H1 (cell line): ENCODE data around the gene SOWAHC. TPM values are rescaled to one million over a fixed set of nuclear protein-coding genes. Genes with fewer than 3 reads are reported as not detected.
"Not testable (repeated sequence)": the region's sequence is repeated elsewhere in the genome, so short reads cannot be mapped to it uniquely, and the experiment has no call there.

Source experiments
- CTCF ChIA-PET: fragments of 300-600 bp; sonication (Branson Sonifier 250); formaldehyde crosslinking; loops from one replicate; lab custom pipeline; 2021; ENCODE audit not compliant: partially characterized antibody; lab: Charles Lee
- POLR2A ChIA-PET: fragments of 300-600 bp; sonication (Branson Sonifier 250); formaldehyde crosslinking; loops from one replicate; lab custom pipeline; 2021; ENCODE audit warnings: inconsistent platforms; ENCODE audit not compliant: partially characterized antibody; lab: Charles Lee
- DNase-seq, 2 experiments: peaks; one replicate each; pipeline versions ENCODE4 v3.0.0 to v3.0.0-alpha.2; 2010 to 2022; ENCODE audit warnings: low spot score in 2 of 2, low read depth in 1 of 2, mixed read lengths in 1 of 2
- FAIRE-seq: peaks from 2 replicates; lab custom pipeline; 2011; peaks lifted over from hg19 to GRCh38; lab: Jason Lieb, UNC
- H2AFZ ChIP-seq: 2 replicates; pipeline ENCODE4 v1.8.1; 2012; ENCODE audit warnings: low read length, inconsistent platforms
- H2AK5ac ChIP-seq: 2 replicates; pipeline ENCODE4 v1.6.1; 2013; ENCODE audit warnings: low read depth, low read length
- H2BK120ac ChIP-seq: replicated peaks from 2 replicates; pipeline ENCODE3; 2013; ENCODE audit warnings: low read depth, low read length, inconsistent platforms
- H2BK12ac ChIP-seq: 2 replicates; pipeline ENCODE4 v1.6.1; 2013; ENCODE audit warnings: low read depth, low read length
- H2BK15ac ChIP-seq: 2 replicates; pipeline ENCODE4 v1.6.1; 2013; ENCODE audit warnings: low read length
- H2BK20ac ChIP-seq: 2 replicates; pipeline ENCODE4 v1.6.1; 2013; ENCODE audit warnings: low read length
- H2BK5ac ChIP-seq: 2 replicates; pipeline ENCODE4 v1.6.1; 2013; ENCODE audit warnings: low read depth, low read length
- H3K14ac ChIP-seq: 2 replicates; pipeline ENCODE4 v1.6.1; 2013; ENCODE audit warnings: inconsistent platforms; ENCODE audit not compliant: insufficient read length
- H3K18ac ChIP-seq: 2 replicates; pipeline ENCODE4 v1.6.1; 2013; ENCODE audit warnings: low read length; ENCODE audit errors: extremely low read depth
- H3K23ac ChIP-seq: 2 replicates; pipeline ENCODE4 v1.6.1; 2013; ENCODE audit warnings: inconsistent platforms; ENCODE audit not compliant: insufficient read length
- H3K23me2 ChIP-seq: 2 replicates; pipeline ENCODE4 v1.6.1; 2013; ENCODE audit warnings: low read depth, low read length
- H3K27ac ChIP-seq: 2 replicates; pipeline ENCODE4 v1.6.1; 2011; ENCODE audit warnings: low read depth, low read length, inconsistent platforms
- H3K27me3 ChIP-seq, 4 experiments: replicated peaks in 1 of 4; 1 replicate in 1 of 4; 2 replicates in 3 of 4; pipeline versions ENCODE4 v1.6.1 to v1.8.1; 2011 to 2013; ENCODE audit warnings: low read length in 3 of 4, mild to moderate bottlenecking in 3 of 4, inconsistent platforms in 2 of 4, mixed read lengths in 2 of 4, moderate library complexity in 1 of 4; ENCODE audit not compliant: control insufficient read depth in 3 of 4, insufficient read depth in 3 of 4; ENCODE audit errors: extremely low read depth in 1 of 4
- H3K36me3 ChIP-seq, 4 experiments: 2 replicates each; pipeline versions ENCODE4 v1.6.1 to v1.8.1; 2011 to 2013; ENCODE audit warnings: mild to moderate bottlenecking in 4 of 4, low read length in 3 of 4, moderate library complexity in 2 of 4, control low read depth in 1 of 4, inconsistent platforms in 1 of 4; ENCODE audit not compliant: insufficient read depth in 4 of 4, control insufficient read depth in 2 of 4
- H3K4ac ChIP-seq: replicated peaks from 2 replicates; pipeline ENCODE3; 2013; ENCODE audit warnings: low read length, low read depth, mixed read lengths, inconsistent platforms; ENCODE audit not compliant: insufficient read length
- H3K4me1 ChIP-seq, 4 experiments: replicated peaks in 1 of 4; 1 replicate in 1 of 4; 2 replicates in 3 of 4; pipeline versions ENCODE4 v1.6.1 to v1.8.1; 2011 to 2013; ENCODE audit warnings: low read length in 3 of 4, inconsistent platforms in 2 of 4, mixed read lengths in 1 of 4; ENCODE audit not compliant: insufficient read depth in 4 of 4, control insufficient read depth in 3 of 4
- H3K4me2 ChIP-seq, 2 experiments: 2 replicates each; pipeline versions ENCODE4 v1.6.1 to v1.8.1; 2011 to 2013; ENCODE audit warnings: low read depth in 2 of 2, low read length in 2 of 2, control low read depth in 1 of 2, inconsistent platforms in 1 of 2, mild to moderate bottlenecking in 1 of 2; ENCODE audit not compliant: insufficient read depth in 1 of 2
- H3K4me3 ChIP-seq, 4 experiments: fragments of 200-600, 300-600 bp in 1 of 4; sonication (generic), shearing (Covaris generic), sonication (Bioruptor Twin) in 1 of 4; 2 replicates each; pipeline versions ENCODE4 v1.5.1 to v1.8.1; 2011 to 2016; ENCODE audit warnings: low read length in 4 of 4, low read depth in 3 of 4, control low read depth in 2 of 4, inconsistent platforms in 2 of 4, mild to moderate bottlenecking in 2 of 4, mixed read lengths in 1 of 4, moderate library complexity in 1 of 4; ENCODE audit not compliant: insufficient read depth in 2 of 4; ENCODE audit errors: extremely low read depth in 1 of 4
- H3K56ac ChIP-seq: replicated peaks from 2 replicates; pipeline ENCODE3; 2013; ENCODE audit warnings: low read depth, mild to moderate bottlenecking, mixed read lengths, low read length, inconsistent platforms; ENCODE audit not compliant: insufficient read length
- H3K79me1 ChIP-seq: 2 replicates; pipeline ENCODE4 v1.6.1; 2013; ENCODE audit warnings: low read depth, low read length, control low read depth
- H3K79me2 ChIP-seq, 2 experiments: 2 replicates each; pipeline versions ENCODE4 v1.6.1 to v1.8.1; 2012 to 2013; ENCODE audit warnings: low read length in 2 of 2, mild to moderate bottlenecking in 2 of 2, inconsistent platforms in 1 of 2; ENCODE audit not compliant: insufficient read depth in 2 of 2, control insufficient read depth in 1 of 2
- H3K9ac ChIP-seq, 4 experiments: replicated peaks in 1 of 4; 1 replicate in 1 of 4; 2 replicates in 3 of 4; pipeline versions ENCODE4 v1.6.1 to v1.8.1; 2011 to 2013; ENCODE audit warnings: low read depth in 3 of 4, low read length in 3 of 4, control low read depth in 2 of 4, mild to moderate bottlenecking in 2 of 4, moderate library complexity in 2 of 4, inconsistent platforms in 1 of 4; ENCODE audit errors: extremely low read depth in 1 of 4
- H3K9me3 ChIP-seq, 2 experiments: 2 replicates each; pipeline versions ENCODE4 v1.6.1 to v1.8.1; 2012 to 2013; ENCODE audit warnings: mild to moderate bottlenecking in 2 of 2, moderate library complexity in 2 of 2, control low read depth in 1 of 2, inconsistent platforms in 1 of 2, low read depth in 1 of 2, low read length in 1 of 2, mixed read lengths in 1 of 2; ENCODE audit not compliant: insufficient read depth in 2 of 2
- H4K20me1 ChIP-seq, 2 experiments: replicated peaks in 1 of 2; 2 replicates each; pipeline versions ENCODE3 to v1.8.1; 2011 to 2013; ENCODE audit warnings: inconsistent platforms in 2 of 2, low read length in 2 of 2, mild to moderate bottlenecking in 1 of 2; ENCODE audit not compliant: insufficient read depth in 2 of 2, control insufficient read depth in 1 of 2
- H4K5ac ChIP-seq: 2 replicates; pipeline ENCODE4 v1.6.1; 2013; ENCODE audit warnings: low read length, low read depth, mixed read lengths, inconsistent platforms; ENCODE audit not compliant: insufficient read length
- H4K8ac ChIP-seq: 2 replicates; pipeline ENCODE4 v1.8.0; 2013; ENCODE audit warnings: mild to moderate bottlenecking, moderate library complexity, low read length, inconsistent platforms; ENCODE audit not compliant: insufficient read depth; ENCODE audit errors: extremely low read depth
- H4K91ac ChIP-seq: replicated peaks from 2 replicates; pipeline ENCODE3; 2013; ENCODE audit warnings: low read length, mixed read lengths, inconsistent platforms; ENCODE audit not compliant: insufficient read length
- WGBS, 2 experiments: shearing (Covaris generic) in 1 of 2; methylation state at CpG; one replicate each; pipeline versions ENCODE4 v1.1.6 to v1.1.7; 2013 to 2015; ENCODE audit warnings: low lambda C conversion rate in 2 of 2, mixed read lengths in 2 of 2, inconsistent platforms in 1 of 2, low coverage in 1 of 2, missing lambda C conversion rate in 1 of 2; ENCODE audit not compliant: insufficient replicate concordance in 2 of 2, insufficient coverage in 1 of 2, insufficient read length in 1 of 2; ENCODE audit errors: extremely low coverage in 1 of 2, missing lambda C conversion rate in 1 of 2; 5-methylcytosine and 5-hydroxymethylcytosine counted together
- polyA plus RNA-seq, 7 experiments: library from polyadenylated mRNA; depleted of rRNA in 3 of 7; stranded (reverse) in 5 of 7; unstranded in 2 of 7; fragments of >200 nt in 5 of 7; fragments of 200-250 nt in 2 of 7; gene quantifications; 1 replicate in 5 of 7; 2 replicates in 1 of 7; 4 replicates in 1 of 7; pipeline versions ENCODE4 v1.2.1 to v1.2.3, GENCODE V29; 2011 to 2013; ENCODE audit warnings: missing spikeins in 2 of 7, mixed read lengths in 2 of 7
- total RNA-seq: library from RNA; stranded (reverse); fragmentation: NEBNext Ultra II Directional; extraction: Animal tissue kit (Norgen Biotek cat#: 25700); gene quantifications from 2 replicates; pipeline ENCODE4 v1.2.1, GENCODE V29; 2021

Gene SOWAHC
- total and polyA plus RNA-seq, 2 of the 8 experiments (the other 6 are each of a cell fraction or from before 2014, with no cell fraction given): 3.1 to 17.8 TPM

GRCh38 chr2:109628321-109628720 lies 14.2 kb downstream of the SOWAHC start:
- WGBS, 2 experiments: 85% methylated on average over 7 of the region's 7 CpGs; no CpG with 5 or more reads in 1 of the 2 experiments
- H2BK12ac ChIP-seq, H3K14ac ChIP-seq, H4K20me1 ChIP-seq, H3K56ac ChIP-seq, H2AFZ ChIP-seq, H4K91ac ChIP-seq, H3K27me3 ChIP-seq, H3K4me1 ChIP-seq, H2BK120ac ChIP-seq, CTCF ChIA-PET, H3K9ac ChIP-seq, H3K23me2 ChIP-seq, H3K23ac ChIP-seq, H3K27ac ChIP-seq, H2AK5ac ChIP-seq, H3K79me2 ChIP-seq, H2BK15ac ChIP-seq, H3K4me3 ChIP-seq, H2BK5ac ChIP-seq, DNase-seq, H2BK20ac ChIP-seq, H3K9me3 ChIP-seq, H4K5ac ChIP-seq, H4K8ac ChIP-seq, H3K79me1 ChIP-seq, H3K4me2 ChIP-seq, H3K4ac ChIP-seq, FAIRE-seq, H3K18ac ChIP-seq, H3K36me3 ChIP-seq: not testable (repeated sequence)
- POLR2A ChIA-PET: interaction anchor here (1.6 kb wide), 1 partner anchor 15 kb away, joined by 4 read pairs; no protein-coding TSS in a partner anchor
